GM18498 (cell line): ENCODE data around the gene SHC2.
"Not testable (repeated sequence)": the region's sequence is repeated elsewhere in the genome, so short reads cannot be mapped to it uniquely, and the experiment has no call there.

Source experiments
- ATAC-seq: cut with Tn5 transposase; IDR thresholded peaks from one replicate; pipeline ENCODE4 v1.9.1; 2021; ENCODE audit warnings: mild to moderate bottlenecking, moderate library complexity; ENCODE audit not compliant: unreplicated experiment

The SHC2 gene

GRCh38 chr19:392375-392970, 68.4 kb downstream of the SHC2 start:
- ATAC-seq, result no peak

GRCh38 chr19:391726-392374, 69.0 kb downstream of the SHC2 start:
- no peak for ATAC-seq

GRCh38 chr19:391207-391557, 69.7 kb downstream of the SHC2 start:
- no peak for ATAC-seq

- no peak for ATAC-seq
These were observed 70.2 kb downstream of the SHC2 start for GRCh38 chr19:390386-391206.

- ATAC-seq, result no peak
These were observed 70.9 kb downstream of the SHC2 start for GRCh38 chr19:389935-390289.

GRCh38 chr19:389255-389934, 71.4 kb downstream of the SHC2 start:
- no peak for ATAC-seq

GRCh38 chr19:388691-389090, 72.1 kb downstream of the SHC2 start:
- ATAC-seq, result no peak

GRCh38 chr19:387777-388176, 73.1 kb downstream of the SHC2 start:
- ATAC-seq, result no peak

GRCh38 chr19:386632-387301, 74.1 kb downstream of the SHC2 start:
- ATAC-seq, result not testable (repeated sequence)

GRCh38 chr19:386189-386588, 74.6 kb downstream of the SHC2 start:
- not testable (repeated sequence) for ATAC-seq

- no peak for ATAC-seq
These were observed 76.0 kb downstream of the SHC2 start for GRCh38 chr19:384799-385169.

- ATAC-seq, result no peak
These were observed 76.7 kb downstream of the SHC2 start for GRCh38 chr19:383922-384798.

GRCh38 chr19:383040-383439, 77.8 kb downstream of the SHC2 start:
- no peak for ATAC-seq

GRCh38 chr19:382578-382977, 78.3 kb downstream of the SHC2 start:
- not testable (repeated sequence) for ATAC-seq

GRCh38 chr19:381901-382300, 78.9 kb downstream of the SHC2 start:
- not testable (repeated sequence) for ATAC-seq

- ATAC-seq, result not testable (repeated sequence)
These were observed 80.1 kb downstream of the SHC2 start for GRCh38 chr19:380618-381219.

- no peak for ATAC-seq
These were observed 81.0 kb downstream of the SHC2 start for GRCh38 chr19:379796-380195.

- no peak for ATAC-seq
These were observed 82.1 kb downstream of the SHC2 start for GRCh38 chr19:378706-379105.

- ATAC-seq, result no peak
These were observed 82.8 kb downstream of the SHC2 start for GRCh38 chr19:377801-378581.
